Keratinocyte (primary cell): ENCODE measurements around the gene NCR2. TPM values are rescaled to one million over a fixed set of nuclear protein-coding genes. Genes with fewer than 3 reads are reported as not detected.

ENCODE experiments used
- DNase-seq: peaks from one replicate; pipeline ENCODE4 v3.0.0-alpha.2; 2011; ENCODE audit warnings: low read depth, missing footprints, low spot score
- FAIRE-seq: peaks from 2 replicates; lab custom pipeline; 2011; peaks lifted over from hg19 to GRCh38; lab: Jason Lieb, UNC
- H2AFZ ChIP-seq: 2 replicates; pipeline ENCODE4 v1.6.0; 2012; ENCODE audit warnings: low read length, control low read depth, inconsistent platforms; ENCODE audit not compliant: control insufficient read depth
- H3K27ac ChIP-seq: 2 replicates; pipeline ENCODE4 v1.5.1; 2011; ENCODE audit warnings: low read length; ENCODE audit not compliant: control insufficient read depth, insufficient read depth
- H3K27me3 ChIP-seq: 3 replicates; pipeline ENCODE4 v1.6.0; 2011; ENCODE audit warnings: low read length; ENCODE audit not compliant: control insufficient read depth, insufficient read depth; ENCODE audit errors: extremely low read depth
- H3K36me3 ChIP-seq, 2 experiments: 2 replicates in 1 of 2; 3 replicates in 1 of 2; pipeline ENCODE4 v1.5.1; 2011; ENCODE audit warnings: low read length in 2 of 2, mild to moderate bottlenecking in 1 of 2; ENCODE audit not compliant: control insufficient read depth in 2 of 2, insufficient read depth in 2 of 2; ENCODE audit errors: extremely low read depth in 1 of 2
- H3K4me1 ChIP-seq: 3 replicates; pipeline ENCODE4 v1.5.1; 2011; ENCODE audit warnings: low read length; ENCODE audit not compliant: control insufficient read depth, insufficient read depth; ENCODE audit errors: extremely low read depth
- H3K4me2 ChIP-seq: 3 replicates; pipeline ENCODE4 v1.6.0; 2011; ENCODE audit warnings: low read depth, low read length; ENCODE audit not compliant: control insufficient read depth, insufficient read depth; ENCODE audit errors: extremely low read depth
- H3K4me3 ChIP-seq, 3 experiments: fragments of 200-600 bp in 1 of 3; sonication (generic) in 1 of 3; 2 replicates in 2 of 3; 3 replicates in 1 of 3; pipeline ENCODE4 v1.5.1; 2011 to 2016; ENCODE audit warnings: low read length in 3 of 3, mild to moderate bottlenecking in 3 of 3, control low read depth in 2 of 3, inconsistent platforms in 1 of 3, low read depth in 1 of 3, mixed read lengths in 1 of 3, mixed run types in 1 of 3, moderate library complexity in 1 of 3; ENCODE audit not compliant: control insufficient read depth in 2 of 3, insufficient read depth in 2 of 3; ENCODE audit errors: extremely low read depth in 1 of 3
- H3K79me2 ChIP-seq: 2 replicates; pipeline ENCODE4 v1.6.0; 2012; ENCODE audit warnings: low read length; ENCODE audit not compliant: control insufficient read depth, insufficient read depth
- H3K9ac ChIP-seq: 3 replicates; pipeline ENCODE4 v1.6.0; 2011; ENCODE audit warnings: low read length; ENCODE audit not compliant: control insufficient read depth, insufficient read depth; ENCODE audit errors: extremely low read depth
- H3K9me1 ChIP-seq: 3 replicates; pipeline ENCODE4 v1.6.0; 2011; ENCODE audit warnings: low read length; ENCODE audit not compliant: control insufficient read depth, insufficient read depth; ENCODE audit errors: extremely low read depth
- H3K9me3 ChIP-seq: 2 replicates; pipeline ENCODE4 v1.5.1; 2012; ENCODE audit warnings: low read depth, low read length; ENCODE audit not compliant: control insufficient read depth
- H4K20me1 ChIP-seq: 3 replicates; pipeline ENCODE4 v1.6.0; 2011; ENCODE audit warnings: low read length; ENCODE audit not compliant: control insufficient read depth, insufficient read depth; ENCODE audit errors: extremely low read depth
- EZH2 ChIP-seq: IDR thresholded peaks from one replicate; pipeline ENCODE4 v1.6.1; 2012; ENCODE audit warnings: inconsistent platforms, mild to moderate bottlenecking, low read length, moderate library complexity
- dilution Hi-C: fragments of 300-500 bp; cut with MboI; formaldehyde crosslinking; loops from one replicate; pipeline ENCODE4 v1.7.0; 2020; ENCODE audit warnings: low sequenced_read_pairs; ENCODE audit not compliant: extremely low pct_ligation_motif_present
- polyA plus RNA-seq, 5 experiments: library from polyadenylated mRNA; depleted of rRNA in 3 of 5; stranded (reverse) in 3 of 5; stranded (forward) in 1 of 5; unstranded in 1 of 5; fragments of >200 nt; gene quantifications; 1 replicate in 1 of 5; 2 replicates in 3 of 5; 3 replicates in 1 of 5; pipeline versions ENCODE4 v1.2.1 to v1.2.3, GENCODE V29; 2011 to 2012; ENCODE audit warnings: missing spikeins in 2 of 5, low read depth in 1 of 5, low replicate concordance in 1 of 5
- TF ChIP-seq, protein P1 (sequence below), 3 experiments: IDR thresholded peaks in 1 of 3; conservative IDR thresholded peaks in 1 of 3; optimal IDR thresholded peaks in 1 of 3; 2 replicates in 2 of 3; 3 replicates in 1 of 3; pipeline versions ENCODE3 to v1.5.1; 2011; ENCODE audit warnings: low read length in 3 of 3, mild to moderate bottlenecking in 3 of 3, moderate library complexity in 2 of 3, control low read depth in 1 of 3, inconsistent platforms in 1 of 3; ENCODE audit not compliant: insufficient read depth in 2 of 3; ENCODE audit errors: extremely low read depth in 1 of 3

The NCR2 gene
- polyA plus RNA-seq, 1 donor (not counting 4 experiments of a cell fraction or from before 2014, with no cell fraction given): not detected

DNA sequence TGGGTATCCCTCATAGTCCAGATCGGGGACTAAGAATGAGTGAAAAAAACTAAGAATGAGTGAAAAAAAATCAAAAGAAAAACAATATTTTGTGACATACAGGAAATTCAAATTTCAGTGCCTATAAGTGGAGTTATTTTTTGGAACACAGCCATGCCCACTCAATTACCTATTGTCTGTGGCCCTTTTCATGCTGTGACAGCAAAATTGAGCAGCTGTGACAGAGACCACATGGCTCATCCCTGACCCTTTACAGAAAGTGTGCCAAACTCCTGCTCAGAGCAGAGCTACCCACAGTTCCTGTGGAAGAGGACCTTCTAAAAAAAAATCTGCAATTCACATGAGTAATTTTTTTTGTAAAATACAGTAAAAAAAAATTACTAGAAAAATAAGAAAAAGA, 1.4 kb downstream of the NCR2 start:
- Histone ChIP-seq H3K4me2 (no peak overlapping the region), H3K27me3 (peaks cover 22% of the 10 kb centered on the region), H2AFZ (no peak overlapping the region), H3K79me2 (no peaks in the 10 kb centered on the region), H3K4me1 (no peaks in the 10 kb centered on the region), H3K27ac (no peak overlapping the region), H3K9me3 (no peaks in the 10 kb centered on the region), H4K20me1 (no peaks in the 10 kb centered on the region), H3K4me3 (no peak overlapping the region), H3K9me1 (no peaks in the 10 kb centered on the region), H3K9ac (no peak overlapping the region), H3K36me3 (no peaks in the 10 kb centered on the region)
- TF ChIP-seq, protein P1, sequence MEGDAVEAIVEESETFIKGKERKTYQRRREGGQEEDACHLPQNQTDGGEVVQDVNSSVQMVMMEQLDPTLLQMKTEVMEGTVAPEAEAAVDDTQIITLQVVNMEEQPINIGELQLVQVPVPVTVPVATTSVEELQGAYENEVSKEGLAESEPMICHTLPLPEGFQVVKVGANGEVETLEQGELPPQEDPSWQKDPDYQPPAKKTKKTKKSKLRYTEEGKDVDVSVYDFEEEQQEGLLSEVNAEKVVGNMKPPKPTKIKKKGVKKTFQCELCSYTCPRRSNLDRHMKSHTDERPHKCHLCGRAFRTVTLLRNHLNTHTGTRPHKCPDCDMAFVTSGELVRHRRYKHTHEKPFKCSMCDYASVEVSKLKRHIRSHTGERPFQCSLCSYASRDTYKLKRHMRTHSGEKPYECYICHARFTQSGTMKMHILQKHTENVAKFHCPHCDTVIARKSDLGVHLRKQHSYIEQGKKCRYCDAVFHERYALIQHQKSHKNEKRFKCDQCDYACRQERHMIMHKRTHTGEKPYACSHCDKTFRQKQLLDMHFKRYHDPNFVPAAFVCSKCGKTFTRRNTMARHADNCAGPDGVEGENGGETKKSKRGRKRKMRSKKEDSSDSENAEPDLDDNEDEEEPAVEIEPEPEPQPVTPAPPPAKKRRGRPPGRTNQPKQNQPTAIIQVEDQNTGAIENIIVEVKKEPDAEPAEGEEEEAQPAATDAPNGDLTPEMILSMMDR (optimal IDR thresholded peaks at IDR 0.05 in 1 of 3, IDR thresholded peaks at IDR 0.05 in 1 of 3, conservative IDR thresholded peaks at IDR 0.05 in 1 of 3; ENCODE audit: extremely low read depth in 1 of 3, insufficient read depth in 2 of 3, low read length in 3 of 3): no peak
- TF ChIP-seq EZH2: no peak
- dilution Hi-C loops: no loop called here
- DNase-seq (no peak), FAIRE-seq (no peak)

DNA sequence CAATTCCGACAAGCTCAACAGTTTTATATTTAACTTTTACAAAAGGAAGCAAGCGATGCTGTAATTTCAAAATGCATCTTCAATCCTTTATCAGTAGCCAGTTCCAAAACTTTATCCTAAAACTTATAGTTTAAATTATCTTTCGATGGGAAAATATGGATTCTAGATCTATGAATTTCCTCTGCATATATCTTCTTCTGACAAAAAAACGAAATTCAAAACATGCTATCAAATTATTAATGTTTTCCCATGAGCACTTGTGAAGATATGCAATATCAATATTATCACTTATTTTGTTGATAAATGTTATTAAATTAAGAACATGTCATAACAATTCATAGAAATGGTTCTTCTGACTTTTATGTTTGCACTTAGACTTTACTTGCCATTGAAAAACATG, 2.3 kb downstream of the NCR2 start:
- H3K4me1 ChIP-seq: no peaks in the 10 kb centered on the region
- no peaks in the 10 kb centered on the region for H4K20me1 ChIP-seq
- H3K79me2 ChIP-seq: no peaks in the 10 kb centered on the region
- no peak overlapping the region for H3K4me3 ChIP-seq
- H3K4me2 ChIP-seq: no peak overlapping the region
- H3K27me3 ChIP-seq: peaks cover 26% of the 10 kb centered on the region
- no peak for DNase-seq
- H3K9me3 ChIP-seq: no peaks in the 10 kb centered on the region
- no peak for FAIRE-seq
- H2AFZ ChIP-seq: no peak overlapping the region
- no peaks in the 10 kb centered on the region for H3K36me3 ChIP-seq
- no peak for TF ChIP-seq EZH2
- TF ChIP-seq, protein P1 (optimal IDR thresholded peaks at IDR 0.05 in 1 of 3, IDR thresholded peaks at IDR 0.05 in 1 of 3, conservative IDR thresholded peaks at IDR 0.05 in 1 of 3; ENCODE audit: extremely low read depth in 1 of 3, insufficient read depth in 2 of 3, low read length in 3 of 3): no peak
- no peaks in the 10 kb centered on the region for H3K9me1 ChIP-seq
- dilution Hi-C loops: no loop called here
- H3K9ac ChIP-seq: no peak overlapping the region
- no peak overlapping the region for H3K27ac ChIP-seq
